Smooth muscle cell (in vitro differentiated cells): ENCODE data around the gene ASIP. TPM values are rescaled to one million over a fixed set of nuclear protein-coding genes. Genes with fewer than 3 reads are reported as not detected.
A peak's percentile ranks its signal among the peaks of the same experiment; 100 is the strongest.

Experiments
- DNase-seq: peaks from one replicate; lab custom pipeline; 2025; ENCODE audit not compliant: unreplicated experiment; lab: John Stamatoyannopoulos, UW
- H2AFZ ChIP-seq: fragments of 200-600 bp; sonication (generic); 2 replicates; pipeline ENCODE4 v1.6.0; 2016; ENCODE audit warnings: antibody characterized with exemption, low read depth, mild to moderate bottlenecking
- H3F3A ChIP-seq: fragments of 200-600 bp; sonication (generic); 2 replicates; pipeline ENCODE4 v1.6.0; 2017; ENCODE audit warnings: antibody characterized with exemption, low read depth
- H3K27ac ChIP-seq: fragments of 200-600 bp; sonication (generic); 2 replicates; pipeline ENCODE4 v1.5.1; 2016; ENCODE audit warnings: low read depth, mild to moderate bottlenecking
- H3K27me3 ChIP-seq: fragments of 200-600 bp; sonication (generic); 2 replicates; pipeline ENCODE4 v1.6.1; 2016; ENCODE audit warnings: low read depth, mild to moderate bottlenecking
- H3K36me3 ChIP-seq: fragments of 200-600 bp; sonication (generic); 2 replicates; pipeline ENCODE4 v1.5.1; 2016; ENCODE audit warnings: low read depth
- H3K4me1 ChIP-seq: fragments of 200-600 bp; sonication (generic); 2 replicates; pipeline ENCODE4 v1.5.1; 2016; ENCODE audit warnings: low read depth
- H3K4me2 ChIP-seq: fragments of 200-600 bp; sonication (generic); 2 replicates; pipeline ENCODE4 v1.6.0; 2016; ENCODE audit warnings: mild to moderate bottlenecking
- H3K4me3 ChIP-seq: fragments of 200-600 bp; sonication (generic); 2 replicates; pipeline ENCODE4 v1.5.1; 2016; ENCODE audit warnings: mild to moderate bottlenecking
- H3K79me2 ChIP-seq: fragments of 200-600 bp; sonication (generic); 2 replicates; pipeline ENCODE4 v1.6.0; 2016; ENCODE audit warnings: low read depth, mild to moderate bottlenecking
- H3K9ac ChIP-seq: fragments of 200-600 bp; sonication (generic); 2 replicates; pipeline ENCODE4 v1.6.0; 2016; ENCODE audit warnings: low read depth
- H3K9me3 ChIP-seq: fragments of 200-600 bp; sonication (generic); replicated peaks from 2 replicates; pipeline ENCODE4 v1.5.1; 2016; ENCODE audit warnings: low read depth
- H4K20me1 ChIP-seq: fragments of 200-600 bp; sonication (generic); 2 replicates; pipeline ENCODE4 v1.6.0; 2016; ENCODE audit warnings: low read depth
- CTCF ChIP-seq: fragments of 200-600 bp; sonication (generic); IDR thresholded peaks from 2 replicates; pipeline ENCODE4 v1.5.1; 2017; ENCODE audit warnings: borderline replicate concordance, mild to moderate bottlenecking, antibody characterized with exemption; ENCODE audit not compliant: insufficient read depth, poor library complexity, severe bottlenecking
- WGBS: methylation state at CpG from one replicate; pipeline ENCODE4 v1.1.7; 2016; ENCODE audit warnings: low lambda C conversion rate; 5-methylcytosine and 5-hydroxymethylcytosine counted together
- polyA plus RNA-seq: library from polyadenylated mRNA; unstranded; fragments of >200 nt; fragmentation: Nextera tagmentation; extraction: Ambion mirVana; gene quantifications from 2 replicates; pipeline ENCODE4 v1.2.1, GENCODE V29; 2016
- total RNA-seq: library from RNA; depleted of rRNA; stranded (reverse); fragments of >200 nt; gene quantifications from 2 replicates; pipeline ENCODE4 v1.2.3, GENCODE V29; 2014

The ASIP gene
- total and polyA plus RNA-seq, 2 experiments from 2014 or later = not detected

DNA sequence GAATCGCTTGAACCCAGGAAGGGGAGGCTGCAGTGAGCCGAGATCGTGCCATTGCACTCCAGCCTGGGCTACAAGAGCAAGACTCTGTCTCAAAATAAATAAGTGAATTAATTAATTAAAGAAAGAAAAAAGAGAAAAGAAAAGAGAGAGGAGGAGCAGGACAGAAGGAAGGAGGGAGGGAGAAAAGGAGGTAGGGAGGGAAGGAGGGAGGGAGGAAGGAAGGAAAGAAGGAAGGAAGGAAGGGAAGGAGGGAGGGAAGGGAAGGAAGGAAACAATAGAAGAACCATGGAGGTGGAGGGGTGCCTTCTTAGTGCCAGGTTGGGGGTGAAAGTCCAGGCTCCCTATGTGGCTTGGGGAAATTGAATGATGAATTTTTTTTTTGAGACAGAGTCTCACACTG, 68.5 kb downstream of the ASIP start:
- no peaks in the 10 kb centered on the region for H3K9me3 ChIP-seq
- no peak overlapping the region for H3K27ac ChIP-seq
- peaks cover 9% of the 10 kb centered on the region for H3K27me3 ChIP-seq
- no peaks in the 10 kb centered on the region for H4K20me1 ChIP-seq
- WGBS = 97% methylated on average over 3 of the region's 3 CpGs
- no peak overlapping the region for H3K4me2 ChIP-seq
- H3K4me1 ChIP-seq = peaks cover 14% of the 10 kb centered on the region
- H2AFZ ChIP-seq = no peak overlapping the region
- no peak for DNase-seq
- H3K79me2 ChIP-seq = no peaks in the 10 kb centered on the region
- H3K36me3 ChIP-seq = no peaks in the 10 kb centered on the region
- TF ChIP-seq CTCF = no peak
- H3K4me3 ChIP-seq = no peak overlapping the region
- no peak overlapping the region for H3K9ac ChIP-seq
- no peaks in the 10 kb centered on the region for H3F3A ChIP-seq

DNA sequence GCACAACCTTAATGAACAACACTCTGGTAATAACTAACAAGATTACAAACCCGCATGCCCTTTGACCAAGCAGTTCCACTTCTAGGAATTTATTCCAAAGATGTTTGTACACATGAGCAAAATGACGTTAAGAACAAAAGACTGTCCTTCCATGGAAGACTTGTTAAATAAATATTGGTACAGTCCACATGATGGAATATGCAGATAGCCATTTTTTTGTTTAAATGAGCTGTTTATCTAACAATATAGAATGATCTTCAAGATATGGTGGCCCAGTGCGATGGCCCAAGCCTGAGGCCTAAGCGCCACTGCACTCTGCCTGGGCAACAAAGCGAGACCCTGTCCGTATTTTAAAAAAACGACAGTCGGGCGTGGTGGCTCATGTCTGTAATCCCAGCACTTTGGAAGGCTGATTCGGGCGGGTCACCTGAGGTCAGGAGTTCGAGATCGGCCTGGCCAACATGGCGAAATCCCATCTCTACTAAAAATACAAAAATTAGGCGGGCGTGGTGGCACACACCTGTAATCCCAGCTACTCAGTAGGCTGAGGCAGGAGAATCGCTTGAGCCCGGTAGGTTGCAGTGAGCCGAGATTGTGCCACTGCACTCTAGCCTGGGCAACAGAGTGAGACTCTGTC, 69.4 kb downstream of the ASIP start:
- Histone ChIP-seq H3K27me3 (peaks cover 9% of the 10 kb centered on the region), H3K27ac (no peak overlapping the region), H3K4me2 (no peak overlapping the region), H2AFZ (no peak overlapping the region), H3K79me2 (no peaks in the 10 kb centered on the region), H3K4me3 (no peak overlapping the region), H3K4me1 (peaks cover 14% of the 10 kb centered on the region), H3K9me3 (no peaks in the 10 kb centered on the region), H3F3A (no peaks in the 10 kb centered on the region), H4K20me1 (no peaks in the 10 kb centered on the region), H3K36me3 (no peaks in the 10 kb centered on the region), H3K9ac (no peak overlapping the region)
- no peak for TF ChIP-seq CTCF
- WGBS = 90% methylated on average over 19 of the region's 19 CpGs
- DNase-seq = no peak

GRCh38 chr20:34311118-34312023, 70.1 kb downstream of the ASIP start:
- no peak overlapping the region for H2AFZ ChIP-seq
- no peaks in the 10 kb centered on the region for H4K20me1 ChIP-seq
- peak; percentile 5 for TF ChIP-seq CTCF
- no peaks in the 10 kb centered on the region for H3K79me2 ChIP-seq
- no peaks in the 10 kb centered on the region for H3K36me3 ChIP-seq
- no peak for DNase-seq
- peaks cover 9% of the 10 kb centered on the region for H3K27me3 ChIP-seq
- H3K9me3 ChIP-seq = no peaks in the 10 kb centered on the region
- peaks cover 14% of the 10 kb centered on the region for H3K4me1 ChIP-seq
- peak overlapping the region; percentile 87 for H3K4me2 ChIP-seq
- H3K9ac ChIP-seq = no peak overlapping the region
- no peaks in the 10 kb centered on the region for H3F3A ChIP-seq
- peak overlapping the region; percentile 36 for H3K4me3 ChIP-seq
- no peak overlapping the region for H3K27ac ChIP-seq
- 12% methylated on average over 43 of the region's 45 CpGs for WGBS
